Measurements from ENCODE around the gene RTBDN. TPM values are rescaled to one million over a fixed set of nuclear protein-coding genes. Genes with fewer than 3 reads are reported as not detected.
"Not testable (repeated sequence)": the region's sequence is repeated elsewhere in the genome, so short reads cannot be mapped to it uniquely, and the experiment has no call there.

The RTBDN gene
- total RNA-seq, 2 experiments from 2014 or later: not detected

DNA sequence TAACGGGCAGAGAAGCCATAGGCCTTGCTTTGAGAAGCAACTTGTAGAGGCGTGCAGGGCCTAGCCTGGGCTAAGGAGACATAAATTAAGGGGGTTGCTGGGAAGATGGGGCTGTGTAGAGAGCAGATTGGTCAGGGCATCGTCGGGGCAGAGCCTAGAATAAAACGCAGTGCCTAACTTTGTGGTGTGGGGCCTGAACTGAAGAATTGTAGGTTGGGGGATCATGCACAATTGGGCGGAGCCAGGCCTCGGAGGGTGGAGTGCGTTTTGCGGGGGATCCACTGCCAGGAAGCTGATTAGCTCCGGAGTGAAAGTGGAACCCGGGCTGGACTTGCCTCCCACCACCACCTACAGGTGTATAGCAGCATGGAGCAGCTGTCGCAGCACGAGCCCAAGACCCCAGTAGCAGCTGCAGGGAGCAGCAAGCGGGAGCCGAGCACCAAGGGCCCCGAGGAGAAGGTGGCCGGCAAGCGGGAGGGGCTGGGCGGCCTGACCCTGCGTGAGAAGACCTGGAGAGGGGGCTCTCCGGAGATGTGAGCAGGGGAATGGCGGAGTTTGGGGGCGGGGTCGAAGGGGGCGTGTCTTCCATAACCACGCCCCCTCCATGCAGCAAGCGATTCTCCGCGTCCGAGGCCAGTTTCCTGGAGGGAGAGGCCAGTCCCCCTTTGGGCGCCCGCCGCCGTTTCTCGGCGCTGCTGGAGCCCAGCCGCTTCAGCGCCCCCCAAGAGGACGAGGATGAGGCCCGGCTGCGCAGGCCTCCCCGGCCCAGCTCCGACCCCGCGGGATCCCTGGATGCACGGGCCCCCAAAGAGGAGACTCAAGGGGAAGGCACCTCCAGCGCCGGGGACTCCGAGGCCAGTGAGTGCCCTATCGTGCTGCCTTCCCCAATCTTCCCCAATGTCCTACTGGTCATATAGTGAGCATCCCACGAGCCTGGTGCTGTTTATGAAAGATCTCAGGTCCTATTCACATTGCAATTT lies 33.0 kb upstream of the RTBDN start:
- Mint-ChIP-seq H3K36me3 (ENCODE audit: low read depth) (peaks cover 7% of the 10 kb centered on the region), H3K27me3 (peaks cover 2% of the 10 kb centered on the region), H3K9me3 (peaks cover 5% of the 10 kb centered on the region), H3K4me1 (peaks cover 20% of the 10 kb centered on the region), H3K27ac (peak overlapping the region; percentile 36), H3K4me3 (peak overlapping the region; percentile 59)
- DNase-seq: peak; percentile 68
- POLR2A ChIA-PET: no interaction called here
- CTCF ChIA-PET: interaction anchor here (0.8 to 2.2 kb wide), 3 partner anchors 14 to 111 kb away, joined by 4 to 5 read pairs (median 4); no protein-coding TSS in a partner anchor

DNA sequence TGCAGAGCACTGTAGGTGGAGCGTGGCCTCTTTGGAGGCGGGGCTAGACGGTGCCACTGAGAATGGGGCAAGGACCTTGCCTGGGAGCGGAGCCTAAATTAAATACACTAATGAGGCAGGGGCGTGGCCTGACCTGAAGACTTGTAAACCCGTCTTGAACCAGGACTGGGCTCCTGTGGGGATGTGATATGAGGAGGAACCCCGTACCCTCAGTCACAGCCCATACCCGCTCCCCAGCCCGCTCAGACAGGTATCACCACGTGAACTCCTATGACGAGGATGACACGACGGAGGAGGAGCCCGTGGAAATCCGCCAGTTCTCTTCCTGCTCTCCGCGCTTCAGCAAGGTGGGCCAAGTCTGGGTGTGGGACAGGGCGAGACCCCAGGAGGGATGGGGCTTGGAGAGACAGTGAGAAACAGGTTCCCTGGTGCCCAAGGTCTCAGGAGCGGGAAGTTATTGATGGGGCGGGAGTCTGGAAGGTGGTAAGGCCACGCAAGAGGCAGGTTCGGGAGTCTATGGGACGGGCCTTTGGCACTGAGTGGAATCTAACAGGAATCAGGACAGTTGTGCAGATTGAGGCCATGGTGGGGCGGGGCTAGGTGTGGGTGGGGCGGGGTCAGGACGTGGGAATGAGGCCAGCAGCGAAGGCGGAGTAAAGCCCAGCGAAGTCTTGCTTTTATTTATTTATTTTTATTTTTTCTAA lies 32.2 kb upstream of the RTBDN start:
- CTCF ChIA-PET: interaction anchor here (1.1 to 1.4 kb wide), 2 partner anchors 15 kb away, joined by 3 to 4 read pairs; no protein-coding TSS in a partner anchor
- peaks cover 14% of the 10 kb centered on the region for H3K4me1 Mint-ChIP-seq
- H3K36me3 Mint-ChIP-seq (ENCODE audit: low read depth): no peaks in the 10 kb centered on the region
- DNase-seq: no peak
- no peak overlapping the region for H3K4me3 Mint-ChIP-seq
- no peaks in the 10 kb centered on the region for H3K9me3 Mint-ChIP-seq
- no peak overlapping the region for H3K27ac Mint-ChIP-seq
- POLR2A ChIA-PET: no interaction called here
- H3K27me3 Mint-ChIP-seq: peaks cover 2% of the 10 kb centered on the region

DNA sequence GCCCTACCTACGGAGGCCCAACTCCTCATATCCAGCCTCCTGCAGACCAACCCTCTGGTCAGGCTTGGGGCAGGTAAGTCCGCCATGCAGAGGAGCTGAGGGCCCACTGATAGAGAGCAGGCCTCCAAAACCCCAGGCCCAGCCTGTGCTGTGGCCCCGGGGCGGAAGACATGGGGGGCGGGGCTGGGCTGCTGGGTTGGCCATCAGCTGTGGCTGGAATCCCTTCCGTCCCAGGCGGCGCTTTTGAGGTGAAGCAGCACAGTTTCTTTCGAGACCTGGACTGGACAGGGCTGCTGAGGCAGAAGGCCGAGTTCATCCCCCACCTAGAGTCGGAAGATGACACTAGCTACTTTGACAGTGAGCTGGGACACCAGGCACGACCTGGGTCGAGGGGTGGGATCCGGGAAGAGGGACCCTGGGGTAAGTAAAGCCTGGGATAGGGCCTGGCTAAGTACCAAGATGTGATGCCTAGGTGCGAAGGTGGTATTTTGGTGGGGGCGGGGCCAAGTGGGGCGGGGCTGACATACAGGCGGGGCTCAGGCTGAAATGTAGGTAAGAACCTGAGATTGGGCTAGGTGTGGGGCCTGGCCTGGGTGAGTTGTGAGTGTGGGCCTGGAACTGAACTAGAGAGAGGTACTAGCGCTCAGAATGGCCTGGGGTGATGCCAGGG lies 31.5 kb upstream of the RTBDN start:
- no peak overlapping the region for H3K27ac Mint-ChIP-seq
- H3K9me3 Mint-ChIP-seq: no peaks in the 10 kb centered on the region
- H3K36me3 Mint-ChIP-seq (ENCODE audit: low read depth): no peaks in the 10 kb centered on the region
- DNase-seq: no peak
- ChIA-PET CTCF (interaction anchor here (0.6 to 2.4 kb wide), 4 partner anchors 15 to 36 kb away, joined by 3 to 10 read pairs (median 3); no protein-coding TSS in a partner anchor), POLR2A (interaction anchor here (0.6 kb wide), 1 partner anchor 389 kb away, joined by 3 read pairs; no protein-coding TSS in a partner anchor)
- H3K27me3 Mint-ChIP-seq: peaks cover 4% of the 10 kb centered on the region
- H3K4me1 Mint-ChIP-seq: peaks cover 14% of the 10 kb centered on the region
- no peak overlapping the region for H3K4me3 Mint-ChIP-seq

DNA sequence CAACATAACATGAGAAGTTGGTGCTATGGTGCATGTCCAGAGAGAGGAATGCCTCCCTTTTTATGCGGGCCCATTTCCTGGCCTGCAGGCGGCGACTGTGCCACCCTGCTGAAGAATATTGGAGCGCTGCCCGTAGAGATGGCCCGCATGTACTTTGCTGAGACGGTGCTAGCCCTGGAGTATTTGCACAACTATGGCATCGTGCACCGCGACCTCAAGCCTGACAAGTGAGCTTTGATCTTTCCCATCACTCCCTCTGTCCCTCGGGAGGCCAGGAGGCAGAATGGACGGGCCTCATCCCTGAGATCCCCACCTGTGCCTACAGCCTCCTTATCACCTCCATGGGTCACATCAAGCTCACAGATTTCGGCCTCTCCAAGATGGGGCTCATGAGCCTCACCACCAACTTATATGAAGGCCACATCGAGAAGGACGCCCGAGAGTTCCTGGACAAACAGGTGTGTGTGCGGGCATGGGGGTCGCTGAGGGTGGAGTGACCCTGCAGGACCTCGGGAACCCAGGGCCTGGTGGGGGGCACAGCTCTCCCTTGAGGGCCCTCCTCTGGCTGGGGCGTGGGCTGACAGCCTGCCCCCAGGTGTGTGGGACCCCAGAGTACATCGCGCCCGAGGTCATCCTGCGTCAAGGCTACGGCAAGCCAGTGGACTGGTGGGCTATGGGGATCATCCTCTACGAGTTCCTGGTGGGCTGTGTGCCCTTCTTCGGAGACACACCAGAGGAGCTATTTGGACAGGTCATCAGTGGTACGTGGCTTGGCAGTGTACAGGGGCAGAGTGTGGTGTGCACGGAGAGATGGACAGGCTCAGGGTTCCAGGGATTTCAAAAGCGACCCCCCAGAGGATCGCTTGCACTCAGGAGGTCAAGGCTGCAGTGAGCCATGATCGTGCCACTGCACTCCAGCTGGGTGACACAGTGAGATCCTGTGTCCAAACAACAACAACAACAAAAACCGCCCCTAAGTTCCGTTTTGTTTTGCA lies 30.6 kb upstream of the RTBDN start:
- Mint-ChIP-seq H3K27me3 (peaks cover 7% of the 10 kb centered on the region), H3K9me3 (no peaks in the 10 kb centered on the region), H3K4me1 (peaks cover 14% of the 10 kb centered on the region), H3K4me3 (no peak overlapping the region), H3K36me3 (ENCODE audit: low read depth) (no peaks in the 10 kb centered on the region), H3K27ac (no peak overlapping the region)
- POLR2A ChIA-PET: no interaction called here
- DNase-seq: no peak
- CTCF ChIA-PET: interaction anchor here (0.6 to 2.4 kb wide), 9 partner anchors 8 to 100 kb away, joined by 3 to 10 read pairs (median 4); partner anchors contain the start of gene DNASE2

DNA sequence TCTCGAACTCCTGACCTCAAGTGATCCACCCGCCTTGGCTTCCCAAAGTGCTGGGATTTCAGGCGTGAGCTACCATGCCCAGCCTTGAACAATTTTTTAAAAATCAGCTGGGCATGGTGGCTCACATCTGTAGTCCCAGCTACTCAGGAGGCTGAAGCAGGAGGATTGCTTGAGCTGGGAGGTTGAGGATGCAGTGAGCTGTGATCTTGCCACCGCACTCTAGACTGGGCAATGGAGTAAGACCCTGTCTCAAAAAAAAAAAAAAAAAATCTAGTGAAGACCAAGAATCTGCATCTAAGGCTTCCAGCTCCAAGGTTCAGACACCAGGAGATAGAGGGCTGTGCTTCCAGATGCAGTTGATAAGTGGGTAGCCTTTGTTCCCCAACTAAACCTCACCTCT lies 29.8 kb upstream of the RTBDN start:
- no peak overlapping the region for H3K27ac Mint-ChIP-seq
- no peaks in the 10 kb centered on the region for H3K9me3 Mint-ChIP-seq
- peaks cover 14% of the 10 kb centered on the region for H3K4me1 Mint-ChIP-seq
- CTCF ChIA-PET: interaction anchor here (0.6 to 2.4 kb wide), 7 partner anchors 9 to 250 kb away, joined by 3 to 10 read pairs (median 5); partner anchors contain the start of gene DNASE2
- POLR2A ChIA-PET: no interaction called here
- no peak overlapping the region for H3K4me3 Mint-ChIP-seq
- H3K27me3 Mint-ChIP-seq: peaks cover 7% of the 10 kb centered on the region
- no peak for DNase-seq
- H3K36me3 Mint-ChIP-seq (ENCODE audit: low read depth): no peaks in the 10 kb centered on the region

DNA sequence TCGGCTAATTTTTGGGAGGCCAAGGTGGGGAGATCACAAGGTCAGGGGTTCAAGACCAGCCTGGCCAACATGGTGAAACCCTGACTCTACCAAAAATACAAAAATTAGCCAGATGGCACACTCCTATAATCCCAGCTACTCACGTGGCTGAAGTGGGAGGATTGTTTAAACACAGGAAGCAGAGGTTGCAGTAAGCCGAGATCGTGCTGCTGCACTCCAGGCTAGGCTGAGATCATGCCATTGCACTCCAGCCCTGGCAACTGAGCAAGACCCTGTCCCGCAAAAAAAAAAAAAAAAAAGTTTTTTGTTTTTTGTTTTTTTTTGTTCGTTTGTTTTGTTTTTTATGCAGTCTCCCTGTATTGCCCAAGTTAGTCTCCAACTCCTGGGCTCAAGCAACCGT lies 25.2 kb upstream of the RTBDN start:
- POLR2A ChIA-PET: no interaction called here
- peaks cover 10% of the 10 kb centered on the region for H3K27me3 Mint-ChIP-seq
- H3K4me1 Mint-ChIP-seq: no peaks in the 10 kb centered on the region
- no peaks in the 10 kb centered on the region for H3K9me3 Mint-ChIP-seq
- CTCF ChIA-PET: no interaction called here
- H3K36me3 Mint-ChIP-seq (ENCODE audit: low read depth): no peaks in the 10 kb centered on the region
- no peak for DNase-seq
- no peak overlapping the region for H3K4me3 Mint-ChIP-seq
- no peak overlapping the region for H3K27ac Mint-ChIP-seq

DNA sequence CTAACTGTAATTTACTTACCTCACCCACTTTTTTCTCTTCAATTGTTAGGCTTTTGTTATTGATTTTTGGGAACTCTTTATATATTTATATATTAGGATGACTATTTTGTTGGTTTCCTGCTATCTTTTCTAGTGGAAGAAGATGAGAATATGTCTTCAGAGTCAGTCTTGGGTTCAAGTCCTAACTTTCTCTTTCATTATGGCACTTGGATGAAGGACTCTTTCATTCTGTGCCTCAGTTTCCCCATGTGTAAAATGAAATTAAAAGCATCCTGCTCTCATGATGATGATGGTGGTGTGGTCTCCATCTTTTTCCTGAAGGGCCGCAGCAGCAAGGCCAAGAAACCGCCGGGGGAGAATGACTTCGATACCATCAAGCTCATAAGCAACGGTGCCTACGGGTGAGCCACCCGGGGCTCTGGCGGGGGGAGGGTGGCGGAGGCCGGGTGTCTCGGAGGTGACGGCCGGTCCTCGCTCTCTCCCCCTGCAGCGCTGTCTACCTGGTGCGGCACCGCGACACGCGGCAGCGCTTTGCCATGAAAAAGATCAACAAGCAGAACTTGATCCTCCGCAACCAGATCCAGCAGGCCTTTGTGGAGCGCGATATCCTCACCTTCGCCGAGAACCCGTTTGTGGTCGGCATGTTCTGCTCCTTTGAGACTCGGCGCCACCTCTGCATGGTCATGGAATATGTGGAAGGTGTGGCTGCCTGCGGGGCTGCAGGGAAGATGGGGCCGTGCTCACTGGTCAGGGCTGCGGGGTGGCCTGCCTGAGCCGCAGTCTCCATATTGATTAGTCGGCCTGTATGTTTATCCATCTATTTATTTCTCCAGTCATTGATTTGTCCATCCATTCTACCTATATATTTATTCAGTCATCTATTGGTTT lies 23.9 kb upstream of the RTBDN start:
- POLR2A ChIA-PET: no interaction called here
- H3K27me3 Mint-ChIP-seq: peaks cover 10% of the 10 kb centered on the region
- H3K4me1 Mint-ChIP-seq: no peaks in the 10 kb centered on the region
- no peak overlapping the region for H3K4me3 Mint-ChIP-seq
- H3K27ac Mint-ChIP-seq: no peak overlapping the region
- DNase-seq: no peak
- CTCF ChIA-PET: interaction anchor here (1.1 kb wide), 1 partner anchor 43 kb away, joined by 3 read pairs; no protein-coding TSS in a partner anchor
- H3K36me3 Mint-ChIP-seq (ENCODE audit: low read depth): no peaks in the 10 kb centered on the region
- H3K9me3 Mint-ChIP-seq: no peaks in the 10 kb centered on the region

DNA sequence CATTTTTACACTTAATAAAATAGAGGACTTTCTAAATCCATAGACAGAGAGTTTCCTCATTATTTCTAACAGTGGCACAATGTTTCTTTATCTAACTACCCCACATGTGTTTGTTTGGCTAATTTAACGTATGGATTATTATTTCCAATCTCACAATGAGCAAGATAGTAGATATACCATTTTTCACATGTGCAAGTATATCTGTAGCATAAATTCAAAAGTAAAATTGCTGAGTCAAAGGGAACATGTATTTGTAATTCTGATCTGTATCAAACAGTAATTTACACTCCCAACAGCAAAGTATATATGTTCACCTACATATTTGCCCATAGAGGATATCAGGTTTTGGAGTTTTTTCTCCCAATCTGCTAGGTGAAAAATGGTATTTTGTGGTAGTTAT lies 22.3 kb upstream of the RTBDN start:
- Mint-ChIP-seq H3K4me3 (no peak overlapping the region), H3K4me1 (no peaks in the 10 kb centered on the region), H3K9me3 (no peaks in the 10 kb centered on the region), H3K27ac (no peak overlapping the region), H3K36me3 (ENCODE audit: low read depth) (no peaks in the 10 kb centered on the region), H3K27me3 (peaks cover 10% of the 10 kb centered on the region)
- ChIA-PET POLR2A (no interaction called here), CTCF (interaction anchor here (0.7 kb wide), 1 partner anchor 959 kb away, joined by 3 read pairs; no protein-coding TSS in a partner anchor)
- no peak for DNase-seq

DNA sequence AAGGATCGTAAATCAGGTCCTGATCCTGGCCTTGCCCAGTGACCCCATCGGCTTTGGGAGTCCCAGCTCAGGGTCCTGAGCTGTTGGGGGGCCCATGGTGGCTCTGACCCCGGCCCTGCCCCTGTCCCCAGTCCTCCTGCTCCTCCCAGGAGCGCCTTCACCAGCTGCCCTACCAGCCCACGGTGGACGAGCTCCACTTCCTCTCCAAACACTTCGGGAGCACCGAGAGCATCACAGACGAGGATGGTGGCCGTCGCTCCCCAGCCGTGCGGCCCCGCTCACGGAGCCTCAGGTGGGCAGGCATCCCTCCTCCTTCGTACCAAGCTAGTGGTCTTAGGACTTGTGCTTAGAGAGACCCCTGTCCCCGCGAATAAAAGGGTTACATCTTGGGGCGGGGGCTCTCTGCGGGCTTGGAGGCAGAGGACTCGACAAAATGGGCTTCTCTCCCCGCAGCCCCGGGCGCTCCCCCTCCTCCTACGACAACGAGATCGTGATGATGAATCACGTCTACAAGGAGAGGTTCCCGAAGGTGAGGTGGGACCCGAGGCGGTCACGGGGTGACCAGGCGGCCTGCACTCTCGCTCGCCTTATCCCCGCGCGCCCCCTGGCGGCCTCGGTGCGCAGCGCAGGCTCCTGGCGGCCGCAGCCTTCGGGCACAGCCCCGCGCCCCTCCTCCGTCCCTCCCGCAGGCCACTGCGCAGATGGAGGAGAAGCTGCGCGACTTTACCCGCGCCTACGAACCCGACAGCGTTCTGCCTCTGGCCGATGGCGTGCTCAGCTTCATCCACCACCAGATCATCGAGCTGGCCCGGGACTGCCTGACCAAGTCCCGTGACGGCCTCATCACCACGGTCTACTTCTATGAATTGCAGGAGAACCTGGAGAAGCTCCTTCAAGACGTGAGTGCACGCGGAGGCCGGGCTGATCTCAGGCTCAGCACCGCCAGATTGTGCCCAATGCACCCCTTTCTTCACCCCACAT lies 13.1 kb upstream of the RTBDN start:
- peaks cover 15% of the 10 kb centered on the region for H3K27me3 Mint-ChIP-seq
- H3K4me3 Mint-ChIP-seq: no peak overlapping the region
- POLR2A ChIA-PET: no interaction called here

DNA sequence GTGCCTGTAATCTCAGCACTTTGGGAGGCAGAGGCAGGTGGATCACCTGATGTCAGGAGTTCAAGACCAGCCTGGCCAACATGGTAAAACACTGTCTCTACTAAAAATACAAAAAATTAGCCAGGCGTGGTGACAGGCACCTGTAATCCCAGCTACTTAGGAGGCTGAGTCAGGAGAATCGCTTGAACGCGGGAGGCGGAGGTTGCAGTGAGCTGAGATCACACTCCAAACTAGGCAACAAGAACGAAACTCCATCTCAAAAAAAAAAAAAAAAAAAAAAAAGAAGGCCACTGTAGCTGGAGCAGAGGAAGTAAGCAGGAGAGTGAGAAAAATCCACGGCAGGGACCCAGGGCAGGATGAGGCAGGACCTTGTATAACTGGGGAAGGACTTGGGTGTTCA lies 12.2 kb upstream of the RTBDN start:
- POLR2A ChIA-PET; H3K27ac Mint-ChIP-seq; H3K36me3 Mint-ChIP-seq (ENCODE audit: low read depth); H3K9me3 Mint-ChIP-seq; H3K4me3 Mint-ChIP-seq; H3K4me1 Mint-ChIP-seq; DNase-seq: not testable (repeated sequence)
- CTCF ChIA-PET: interaction anchor here (0.6 to 3.9 kb wide), 29 partner anchors 8 to 170 kb away, joined by 3 to 41 read pairs (median 5); partner anchors contain the start of genes DNASE2, FBXW9, GCDH and HOOK2
- H3K27me3 Mint-ChIP-seq: peaks cover 20% of the 10 kb centered on the region

More for the DNA sequence above, 13.1 kb upstream of the RTBDN start:
- Mint-ChIP-seq H3K36me3 (ENCODE audit: low read depth) (no peaks in the 10 kb centered on the region), H3K9me3 (no peaks in the 10 kb centered on the region), H3K4me1 (peaks cover 3% of the 10 kb centered on the region), H3K27ac (no peak overlapping the region)
- DNase-seq: peak; percentile 80
- CTCF ChIA-PET: interaction anchor here (0.6 to 3.9 kb wide), 48 partner anchors 8 to 234 kb away, joined by 3 to 41 read pairs (median 4); partner anchors contain the start of genes DHPS, DNASE2, FBXW9 and GCDH
